Measurements from ENCODE around the gene ALKBH3. TPM values are rescaled to one million over a fixed set of nuclear protein-coding genes. Genes with fewer than 3 reads are reported as not detected.

Gene ALKBH3
- total and polyA plus RNA-seq, 3 donors from 2014 or later: 39.9 to 45.8 (median 45.4) TPM

DNA sequence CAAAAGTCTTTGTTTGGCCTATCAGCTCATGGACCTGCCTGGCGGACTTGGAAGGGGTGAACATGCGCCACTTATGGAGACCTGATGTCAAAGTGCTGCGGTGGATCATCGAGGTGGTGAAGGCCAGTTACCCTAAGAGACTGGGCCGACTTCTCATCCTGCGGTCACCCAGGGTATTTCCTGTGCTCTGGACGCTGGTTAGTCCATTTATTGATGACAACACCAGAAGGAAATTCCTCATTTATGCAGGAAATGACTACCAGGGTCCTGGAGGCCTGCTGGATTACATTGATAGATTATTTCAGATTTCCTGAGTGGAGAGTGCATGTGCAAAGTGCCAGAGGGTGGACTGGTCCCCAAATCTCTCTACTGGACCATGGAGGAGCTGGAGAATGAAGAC lies 17.9 kb downstream of the ALKBH3 start:
- 88 to 96% methylated on average over 5 to 7 of the region's 7 CpGs for WGBS, 2 donors
- no peaks in the 10 kb centered on the region for H3K9me3 ChIP-seq
- no peak overlapping the region for H3K4me3 ChIP-seq
- TF ChIP-seq CTCF (IDR thresholded peaks at IDR 0.05): no peak
- TF ChIP-seq POLR2A (IDR thresholded peaks at IDR 0.05): no peak
- H3K27ac ChIP-seq: no peak overlapping the region
- no peaks in the 10 kb centered on the region for H3K36me3 ChIP-seq (ENCODE audit: low read depth, missing control alignments)
- no peak for DNase-seq
- intact Hi-C loops (cut with DNase I; ENCODE audit: low total_unique reads): no loop called here
- H3K4me1 ChIP-seq: no peaks in the 10 kb centered on the region
- no peaks in the 10 kb centered on the region for H3K27me3 ChIP-seq

GRCh38 chr11:43899094-43899493 lies 18.5 kb downstream of the ALKBH3 start:
- DNase-seq: no peak
- no peak overlapping the region for H3K4me3 ChIP-seq
- no peak for TF ChIP-seq CTCF (IDR thresholded peaks at IDR 0.05)
- no peak for TF ChIP-seq POLR2A (IDR thresholded peaks at IDR 0.05)
- H3K27me3 ChIP-seq: no peaks in the 10 kb centered on the region
- no peaks in the 10 kb centered on the region for H3K4me1 ChIP-seq
- H3K9me3 ChIP-seq: no peaks in the 10 kb centered on the region
- intact Hi-C loops (cut with DNase I; ENCODE audit: low total_unique reads): no loop called here
- 72 to 90% methylated on average over 7 to 13 of the region's 13 CpGs for WGBS, 2 donors
- no peak overlapping the region for H3K27ac ChIP-seq
- no peaks in the 10 kb centered on the region for H3K36me3 ChIP-seq (ENCODE audit: low read depth, missing control alignments)

GRCh38 chr11:43901551-43901950 lies 20.9 kb downstream of the ALKBH3 start:
- DNase-seq: no peak
- H3K27me3 ChIP-seq: no peaks in the 10 kb centered on the region
- no peaks in the 10 kb centered on the region for H3K4me1 ChIP-seq
- H3K36me3 ChIP-seq (ENCODE audit: low read depth, missing control alignments): no peaks in the 10 kb centered on the region
- no peak overlapping the region for H3K27ac ChIP-seq
- no peaks in the 10 kb centered on the region for H3K9me3 ChIP-seq
- intact Hi-C loops (cut with DNase I; ENCODE audit: low total_unique reads): no loop called here
- no peak overlapping the region for H3K4me3 ChIP-seq
- 87 to 94% methylated on average over 4 of the region's 4 CpGs for WGBS, 2 donors
- TF ChIP-seq CTCF (IDR thresholded peaks at IDR 0.05) (no peak), POLR2A (IDR thresholded peaks at IDR 0.05) (no peak)

GRCh38 chr11:43903078-43903477 lies 22.4 kb downstream of the ALKBH3 start:
- H3K9me3 ChIP-seq: no peaks in the 10 kb centered on the region
- H3K4me3 ChIP-seq: no peak overlapping the region
- no peak for DNase-seq
- no peaks in the 10 kb centered on the region for H3K27me3 ChIP-seq
- intact Hi-C loops (cut with DNase I; ENCODE audit: low total_unique reads): no loop called here
- no peaks in the 10 kb centered on the region for H3K36me3 ChIP-seq (ENCODE audit: low read depth, missing control alignments)
- 90 to 95% methylated on average over 2 of the region's 2 CpGs for WGBS, 2 donors
- no peaks in the 10 kb centered on the region for H3K4me1 ChIP-seq
- H3K27ac ChIP-seq: no peak overlapping the region
- no peak for TF ChIP-seq CTCF (IDR thresholded peaks at IDR 0.05)
- no peak for TF ChIP-seq POLR2A (IDR thresholded peaks at IDR 0.05)

DNA sequence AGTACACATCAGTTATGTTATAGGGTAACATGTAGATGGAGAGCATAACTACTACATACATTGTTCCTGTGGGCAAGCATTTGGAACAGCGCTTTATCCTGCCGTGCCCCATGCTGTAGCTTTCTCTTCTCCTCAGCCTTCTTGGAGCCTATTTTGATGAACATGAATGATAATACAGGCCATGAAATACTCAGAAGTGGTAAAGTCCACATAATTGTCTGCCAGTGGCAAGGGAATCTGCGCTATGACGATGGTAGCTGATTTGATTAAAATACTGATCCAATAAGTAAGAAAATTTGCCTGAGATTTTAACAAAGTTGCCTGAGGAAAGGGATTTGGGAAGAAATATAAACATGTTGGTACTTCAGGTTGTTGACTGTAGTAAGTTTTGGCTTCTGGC lies 23.3 kb downstream of the ALKBH3 start:
- Histone ChIP-seq H3K4me3 (no peak overlapping the region), H3K36me3 (ENCODE audit: low read depth, missing control alignments) (no peaks in the 10 kb centered on the region), H3K27me3 (no peaks in the 10 kb centered on the region), H3K27ac (peak overlapping the region in 1 of 2 donors; percentile 73), H3K9me3 (no peaks in the 10 kb centered on the region), H3K4me1 (no peaks in the 10 kb centered on the region)
- no peak for TF ChIP-seq CTCF (IDR thresholded peaks at IDR 0.05)
- TF ChIP-seq POLR2A (IDR thresholded peaks at IDR 0.05): no peak
- WGBS, 2 donors: 93 to 94% methylated on average over 4 of the region's 4 CpGs
- intact Hi-C loops (cut with DNase I; ENCODE audit: low total_unique reads): no loop called here
- no peak for DNase-seq

Data from testis (tissue), 3 donors.